Kidney (tissue), 14 donors: ENCODE measurements around the gene KYNU. TPM values are rescaled to one million over a fixed set of nuclear protein-coding genes. Genes with fewer than 3 reads are reported as not detected.

ENCODE experiments used
- DNase-seq, 5 donors: peaks; one replicate each; pipeline ENCODE4 v3.0.0-alpha.2; 2013 to 2020
- FAIRE-seq: peaks from 2 replicates; lab custom pipeline; 2012; peaks lifted over from hg19 to GRCh38; lab: Jason Lieb, UNC
- H3K27ac ChIP-seq, 2 donors: one replicate each; pipeline ENCODE4 v1.7.0; 2013; ENCODE audit warnings: low read depth in 2 of 2, low read length in 2 of 2, inconsistent platforms in 1 of 2
- H3K27me3 ChIP-seq: one replicate; pipeline ENCODE4 v1.7.1; 2013; ENCODE audit warnings: low read length, inconsistent platforms; ENCODE audit not compliant: control insufficient read depth, insufficient read depth
- H3K36me3 ChIP-seq, 3 donors: one replicate each; pipeline versions ENCODE4 v1.7.0 to v1.7.1; 2013; ENCODE audit warnings: low read length in 3 of 3, control low read depth in 1 of 3, inconsistent platforms in 1 of 3; ENCODE audit not compliant: insufficient read depth in 3 of 3, control insufficient read depth in 2 of 3
- H3K4me1 ChIP-seq, 3 donors: one replicate each; pipeline versions ENCODE4 v1.7.0 to v1.7.1; 2013; ENCODE audit warnings: low read length in 3 of 3, inconsistent platforms in 1 of 3, low read depth in 1 of 3; ENCODE audit not compliant: control insufficient read depth in 2 of 3, insufficient read depth in 2 of 3
- H3K4me3 ChIP-seq, 3 donors: one replicate each; pipeline versions ENCODE4 v1.7.0 to v1.8.1; 2013; ENCODE audit warnings: low read length in 3 of 3, control low read depth in 1 of 3, inconsistent platforms in 1 of 3
- H3K9ac ChIP-seq, 3 donors: one replicate each; pipeline versions ENCODE4 v1.7.0 to v1.7.1; 2013; ENCODE audit warnings: low read length in 3 of 3, control low read depth in 1 of 3, inconsistent platforms in 1 of 3
- H3K9me3 ChIP-seq, 3 donors: one replicate each; pipeline versions ENCODE4 v1.7.0 to v1.7.1; 2013; ENCODE audit warnings: low read length in 3 of 3, control low read depth in 1 of 3, inconsistent platforms in 1 of 3; ENCODE audit not compliant: control insufficient read depth in 2 of 3, insufficient read depth in 1 of 3
- CTCF ChIP-seq: IDR thresholded peaks from 3 replicates; pipeline ENCODE4 v1.5.1; 2012; ENCODE audit warnings: mild to moderate bottlenecking, moderate library complexity, borderline replicate concordance; ENCODE audit not compliant: insufficient read depth; ENCODE audit errors: extremely low read depth
- intact Hi-C: fragments of 100-400 bp; cut with DNase I; formaldehyde crosslinking; loops from one replicate; pipeline ENCODE4 v1.11.1; 2022
- polyA plus RNA-seq: library from polyadenylated mRNA; stranded (reverse); fragments of 350-450 nt; fragmentation: Illumina TruSeq; extraction: RNeasy Lipid Tissue Mini Kit (QIAGEN cat#74804); gene quantifications from one replicate; pipeline ENCODE4 v1.2.3, GENCODE V29; 2014; ENCODE audit warnings: low read depth, low replicate concordance; ENCODE audit not compliant: insufficient read depth
- total RNA-seq: library from RNA; stranded (reverse); fragmentation: NEBNext Ultra II Directional; extraction: Animal tissue kit (Norgen Biotek cat#: 25700); gene quantifications from one replicate; pipeline ENCODE4 v1.2.1, GENCODE V29; 2021
- donor health status: control.
- donor health status: control.
- donor health status: control.
- donor health status: control.
- donor health status: control.
- donor health status: DM: yes; HTN: yes; CAD: no.
- donor health status: Normal renal cell carcinoma (clear cell type).

The KYNU gene
- total and polyA plus RNA-seq, 2 donors from 2014 or later: 6.4 to 14.5 TPM

GRCh38 chr2:143063612-143064200 is 186.2 kb downstream of the KYNU start:
- no peaks in the 10 kb centered on the region for H3K9me3 ChIP-seq
- H3K4me3 ChIP-seq: no peak overlapping the region
- H3K9ac ChIP-seq: no peak overlapping the region
- no peaks in the 10 kb centered on the region for H3K27me3 ChIP-seq
- DNase-seq (no peak), FAIRE-seq (no peak)
- no peaks in the 10 kb centered on the region for H3K4me1 ChIP-seq
- H3K36me3 ChIP-seq: no peaks in the 10 kb centered on the region
- intact Hi-C loops: no loop called here
- no peak overlapping the region for H3K27ac ChIP-seq
- TF ChIP-seq CTCF: no peak

GRCh38 chr2:143068094-143068493 is 190.6 kb downstream of the KYNU start:
- H3K27ac ChIP-seq: no peak overlapping the region
- intact Hi-C loops: no loop called here
- no peak overlapping the region for H3K4me3 ChIP-seq
- no peak for TF ChIP-seq CTCF
- FAIRE-seq: no peak
- no peak for DNase-seq
- H3K36me3 ChIP-seq: no peaks in the 10 kb centered on the region
- no peak overlapping the region for H3K9ac ChIP-seq
- no peaks in the 10 kb centered on the region for H3K27me3 ChIP-seq
- H3K9me3 ChIP-seq: no peaks in the 10 kb centered on the region
- no peaks in the 10 kb centered on the region for H3K4me1 ChIP-seq

- Histone ChIP-seq H3K27me3 (no peaks in the 10 kb centered on the region), H3K4me3 (no peak overlapping the region), H3K27ac (no peak overlapping the region), H3K9ac (no peak overlapping the region), H3K36me3 (no peaks in the 10 kb centered on the region), H3K4me1 (no peaks in the 10 kb centered on the region), H3K9me3 (no peaks in the 10 kb centered on the region)
- intact Hi-C loops: no loop called here
- no peak for DNase-seq
- no peak for TF ChIP-seq CTCF
- FAIRE-seq: no peak
Measured at GRCh38 chr2:143068509-143068908, 191.0 kb downstream of the KYNU start.

GRCh38 chr2:143070704-143071103 is 193.2 kb downstream of the KYNU start:
- H3K9me3 ChIP-seq: peaks cover 0 to 4% (median 0%) of the 10 kb centered on the region in 3 donors
- no peak overlapping the region for H3K27ac ChIP-seq
- no peak for TF ChIP-seq CTCF
- H3K4me3 ChIP-seq: no peak overlapping the region
- H3K4me1 ChIP-seq: no peaks in the 10 kb centered on the region
- no peaks in the 10 kb centered on the region for H3K36me3 ChIP-seq
- no peaks in the 10 kb centered on the region for H3K27me3 ChIP-seq
- intact Hi-C loops: no loop called here
- DNase-seq: no peak
- no peak for FAIRE-seq
- no peak overlapping the region for H3K9ac ChIP-seq
